GM12874 (cell line): ENCODE measurements around the gene MBD4.

Experiments used
- TF ChIP-seq, protein P1 (sequence below): IDR thresholded peaks from 2 replicates; pipeline ENCODE4 v1.5.1; 2011; ENCODE audit warnings: low read depth, mild to moderate bottlenecking, control low read depth, low read length, moderate library complexity; ENCODE audit not compliant: insufficient read depth

MBD4 gene

DNA sequence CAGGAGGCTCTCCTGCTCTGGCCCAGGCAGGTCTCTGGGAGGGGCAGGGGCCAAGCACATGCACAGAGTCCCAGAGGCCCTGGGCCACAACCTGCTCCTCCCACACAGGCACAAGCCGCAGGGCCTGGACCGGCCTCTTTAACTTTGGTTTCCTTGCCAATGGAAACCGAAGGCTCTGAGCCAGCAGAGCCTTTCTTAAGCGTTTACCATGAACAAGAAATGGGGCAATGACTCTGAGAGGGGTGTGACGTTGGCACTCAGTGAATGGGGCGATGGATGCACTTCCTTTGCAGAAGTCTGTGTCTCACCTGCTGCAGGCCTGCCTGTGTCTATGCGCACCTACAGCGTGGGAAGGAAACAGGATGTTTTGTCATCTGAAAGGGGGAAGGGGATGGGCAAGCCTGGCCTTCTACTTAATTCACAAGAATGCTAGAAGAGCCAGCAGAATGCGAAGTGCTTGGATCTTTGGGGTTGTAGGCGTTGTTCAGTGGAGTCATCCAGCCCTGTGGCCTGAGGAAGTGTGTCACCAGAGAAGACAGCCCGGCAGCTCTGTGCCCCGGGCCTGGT lies 42.1 kb upstream of the MBD4 start:
- TF ChIP-seq, protein P1, sequence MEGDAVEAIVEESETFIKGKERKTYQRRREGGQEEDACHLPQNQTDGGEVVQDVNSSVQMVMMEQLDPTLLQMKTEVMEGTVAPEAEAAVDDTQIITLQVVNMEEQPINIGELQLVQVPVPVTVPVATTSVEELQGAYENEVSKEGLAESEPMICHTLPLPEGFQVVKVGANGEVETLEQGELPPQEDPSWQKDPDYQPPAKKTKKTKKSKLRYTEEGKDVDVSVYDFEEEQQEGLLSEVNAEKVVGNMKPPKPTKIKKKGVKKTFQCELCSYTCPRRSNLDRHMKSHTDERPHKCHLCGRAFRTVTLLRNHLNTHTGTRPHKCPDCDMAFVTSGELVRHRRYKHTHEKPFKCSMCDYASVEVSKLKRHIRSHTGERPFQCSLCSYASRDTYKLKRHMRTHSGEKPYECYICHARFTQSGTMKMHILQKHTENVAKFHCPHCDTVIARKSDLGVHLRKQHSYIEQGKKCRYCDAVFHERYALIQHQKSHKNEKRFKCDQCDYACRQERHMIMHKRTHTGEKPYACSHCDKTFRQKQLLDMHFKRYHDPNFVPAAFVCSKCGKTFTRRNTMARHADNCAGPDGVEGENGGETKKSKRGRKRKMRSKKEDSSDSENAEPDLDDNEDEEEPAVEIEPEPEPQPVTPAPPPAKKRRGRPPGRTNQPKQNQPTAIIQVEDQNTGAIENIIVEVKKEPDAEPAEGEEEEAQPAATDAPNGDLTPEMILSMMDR: no peak

- TF ChIP-seq, protein P1: no peak
Observed at GRCh38 chr3:129476586-129476985, 36.8 kb upstream of the MBD4 start.

DNA sequence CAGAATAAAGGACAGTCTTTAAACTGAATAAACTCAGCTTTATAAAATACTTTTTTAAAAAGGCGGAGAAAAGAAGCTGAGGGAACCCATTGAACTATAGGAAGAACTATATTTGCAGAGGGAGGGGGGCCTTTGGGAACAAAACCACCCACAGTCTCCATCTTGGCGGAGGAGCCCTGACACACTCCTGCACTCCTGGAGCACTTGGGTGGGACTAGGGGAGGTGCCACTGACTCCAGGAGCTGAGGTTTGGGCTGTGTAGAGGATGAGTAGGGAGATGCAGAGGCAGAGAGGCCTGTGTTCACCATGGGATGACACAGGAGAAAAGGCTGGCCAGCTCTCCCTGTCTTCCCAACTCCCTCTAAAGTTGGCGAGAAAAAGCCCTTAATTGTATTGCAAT lies 36.1 kb upstream of the MBD4 start:
- TF ChIP-seq, protein P1: no peak

GRCh38 chr3:129474984-129475804 lies 35.4 kb upstream of the MBD4 start:
- TF ChIP-seq, protein P1: no peak

DNA sequence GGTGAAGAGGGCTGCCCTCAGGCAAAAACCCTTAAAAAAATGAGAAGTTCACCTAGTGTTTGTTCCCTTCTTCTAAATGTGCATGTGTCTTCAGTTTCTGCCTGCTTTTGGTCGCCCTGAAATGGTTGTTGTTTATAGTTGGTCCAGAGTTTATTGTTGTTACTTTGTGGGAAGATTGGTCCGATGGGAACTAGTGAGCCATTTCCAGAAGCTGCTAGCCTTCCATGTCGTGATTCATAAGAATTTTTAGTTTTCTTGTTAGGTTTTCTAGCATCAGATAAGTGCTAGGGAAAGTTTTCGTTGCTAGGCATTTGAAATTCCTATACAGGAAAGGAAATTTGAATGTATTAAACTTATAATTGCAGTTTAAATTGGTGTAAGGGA lies 34.0 kb upstream of the MBD4 start:
- TF ChIP-seq, protein P1: no peak

DNA sequence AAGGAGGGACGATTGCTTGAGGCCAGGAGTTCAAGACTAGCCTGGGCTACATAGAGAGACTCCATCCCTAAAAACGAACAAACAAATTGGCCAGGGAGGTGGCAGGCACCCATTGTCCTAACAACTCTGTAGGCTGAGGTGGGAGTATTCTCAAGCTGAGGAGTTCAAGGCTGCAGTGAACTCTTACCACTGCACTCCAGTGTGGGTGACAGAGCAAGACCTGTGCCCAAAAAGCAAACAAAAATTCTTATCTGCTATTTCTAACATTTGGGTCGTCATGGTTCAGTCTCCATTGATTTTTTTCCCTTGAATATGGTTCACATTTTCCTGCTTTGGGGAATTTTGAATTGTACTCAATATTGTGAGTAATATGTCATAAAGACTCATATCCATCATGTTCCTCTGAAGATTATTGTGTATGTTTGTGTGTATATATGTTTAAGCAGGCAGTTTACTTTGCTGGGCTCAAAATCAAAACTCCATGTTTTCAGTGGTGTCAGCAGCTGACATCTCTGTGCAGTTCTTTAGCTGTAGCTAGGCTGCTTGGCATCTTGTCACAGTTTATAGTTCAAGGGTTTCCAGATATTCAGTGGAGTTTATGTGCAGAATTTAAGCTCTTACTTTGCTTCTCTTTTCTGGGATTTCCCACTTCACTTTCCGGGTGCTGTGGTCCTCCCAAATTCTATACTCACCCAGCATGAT lies 33.5 kb upstream of the MBD4 start:
- TF ChIP-seq, protein P1: no peak

DNA sequence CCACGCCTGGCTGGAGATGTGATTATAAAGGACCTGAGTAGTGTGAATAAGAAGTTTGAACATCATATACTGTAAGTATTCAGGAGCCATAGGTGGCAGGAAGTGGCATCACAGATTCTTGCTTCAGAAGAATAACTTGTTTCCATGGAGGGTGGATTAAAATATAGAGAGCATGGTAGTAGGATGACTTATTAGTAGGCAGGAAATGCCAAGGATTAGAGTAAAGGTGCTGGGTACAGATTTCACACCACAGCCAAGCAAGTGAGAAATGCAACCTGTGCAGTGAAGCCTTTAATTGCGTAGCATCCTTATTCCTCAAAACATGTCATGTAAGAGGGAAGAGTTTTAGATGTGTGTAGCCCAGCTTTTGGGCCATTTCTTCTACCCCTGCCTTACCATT lies 31.1 kb upstream of the MBD4 start:
- TF ChIP-seq, protein P1: no peak
